Chondrocyte (in vitro differentiated cells): Measurements from ENCODE around the gene GMPR. TPM values are rescaled to one million over a fixed set of nuclear protein-coding genes. Genes with fewer than 3 reads are reported as not detected.

Experiments used
- DNase-seq: peaks from one replicate; pipeline ENCODE4 v3.0.0; 2021; ENCODE audit warnings: mixed read lengths, low spot score
- H3K27ac Mint-ChIP-seq: one replicate; pipeline ENCODE4 v1.8.0; 2021; ENCODE audit warnings: mild to moderate bottlenecking, moderate library complexity, mixed read lengths; ENCODE audit not compliant: unreplicated experiment
- H3K27me3 Mint-ChIP-seq: 2 replicates; pipeline ENCODE4 v1.8.0; 2021; ENCODE audit warnings: low read depth, mixed read lengths
- H3K36me3 Mint-ChIP-seq: 2 replicates; pipeline ENCODE4 v1.8.0; 2021; ENCODE audit warnings: low read depth, mixed read lengths
- H3K4me1 Mint-ChIP-seq: 2 replicates; pipeline ENCODE4 v1.8.0; 2021; ENCODE audit warnings: low read depth, mild to moderate bottlenecking, mixed read lengths
- H3K4me3 Mint-ChIP-seq: one replicate; pipeline ENCODE4 v1.8.0; 2021; ENCODE audit warnings: mild to moderate bottlenecking, moderate library complexity, mixed read lengths; ENCODE audit not compliant: unreplicated experiment
- H3K9me3 Mint-ChIP-seq: 2 replicates; pipeline ENCODE4 v1.8.0; 2021; ENCODE audit warnings: low read depth, mixed read lengths
- CTCF ChIP-seq: fragments of 200-600 bp; sonication (generic); IDR thresholded peaks from 2 replicates; pipeline ENCODE4 v1.5.0; 2021; ENCODE audit warnings: antibody characterized with exemption, mild to moderate bottlenecking, moderate library complexity
- total RNA-seq: library from RNA; stranded (reverse); gene quantifications from 3 replicates; pipeline ENCODE4 v1.2.1, GENCODE V29; 2021

GMPR gene
- total RNA-seq, 1 donor from 2014 or later, result 9.7 TPM

GRCh38 chr6:16205377-16206144 lies 32.8 kb upstream of the GMPR start:
- DNase-seq, result no peak
- H3K27me3 Mint-ChIP-seq, result no peaks in the 10 kb centered on the region
- H3K4me3 Mint-ChIP-seq, result no peak overlapping the region
- H3K27ac Mint-ChIP-seq, result peak overlapping the region; percentile 92
- no peak for TF ChIP-seq CTCF
- peaks cover 36% of the 10 kb centered on the region for H3K4me1 Mint-ChIP-seq
- H3K9me3 Mint-ChIP-seq, result no peaks in the 10 kb centered on the region
- H3K36me3 Mint-ChIP-seq, result no peaks in the 10 kb centered on the region

DNA sequence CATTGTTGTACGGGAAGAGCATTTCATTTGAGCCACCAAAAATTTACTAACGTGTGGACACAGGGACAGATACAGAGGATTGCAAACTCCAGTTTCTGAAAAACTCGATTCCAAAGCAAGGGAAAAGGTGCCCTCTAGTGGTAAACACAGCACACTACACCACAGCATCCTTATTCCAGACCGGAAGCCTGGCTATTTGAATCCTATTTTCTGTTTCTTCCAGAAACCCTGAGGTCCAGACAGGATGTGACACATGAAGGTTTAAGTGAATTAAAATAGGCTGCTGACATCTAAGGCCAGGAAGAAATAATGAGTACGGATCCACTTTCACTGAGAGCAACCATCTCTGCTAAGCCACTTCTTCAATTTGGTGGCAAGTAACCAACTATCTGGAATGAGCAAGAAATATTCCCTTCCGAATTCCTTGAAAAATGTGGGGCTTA lies 31.8 kb upstream of the GMPR start:
- Mint-ChIP-seq H3K27me3 (peaks cover 2% of the 10 kb centered on the region), H3K36me3 (no peaks in the 10 kb centered on the region), H3K4me1 (peaks cover 32% of the 10 kb centered on the region), H3K4me3 (no peak overlapping the region), H3K27ac (peak overlapping the region; percentile 92), H3K9me3 (no peaks in the 10 kb centered on the region)
- peak; percentile 98 for TF ChIP-seq CTCF
- no peak for DNase-seq

DNA sequence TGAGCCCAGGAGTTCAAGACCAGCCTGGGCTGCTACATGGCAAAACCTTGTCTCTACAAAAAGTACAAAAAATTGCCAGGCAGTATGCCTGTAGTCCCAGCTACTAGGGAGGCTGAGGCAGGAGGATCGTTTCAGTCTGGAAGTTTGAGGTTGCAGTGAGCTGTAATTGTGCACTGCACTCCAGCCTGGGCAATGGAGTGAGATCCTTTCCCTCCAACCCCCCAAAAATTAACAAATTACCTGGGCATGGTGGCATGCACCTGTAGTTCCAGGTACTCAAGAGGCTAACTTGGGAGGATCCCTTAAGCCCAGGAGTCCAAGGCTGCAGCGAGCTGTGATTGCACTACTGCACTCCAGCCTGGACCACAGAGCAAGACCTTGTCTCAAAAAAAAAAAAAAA lies 29.4 kb upstream of the GMPR start:
- Mint-ChIP-seq H3K4me3 (no peak overlapping the region), H3K36me3 (no peaks in the 10 kb centered on the region), H3K27me3 (peaks cover 2% of the 10 kb centered on the region), H3K4me1 (peaks cover 32% of the 10 kb centered on the region), H3K9me3 (no peaks in the 10 kb centered on the region), H3K27ac (no peak overlapping the region)
- no peak for DNase-seq
- TF ChIP-seq CTCF, result no peak

- no peak overlapping the region for H3K4me3 Mint-ChIP-seq
- DNase-seq, result no peak
- no peaks in the 10 kb centered on the region for H3K9me3 Mint-ChIP-seq
- H3K36me3 Mint-ChIP-seq, result no peaks in the 10 kb centered on the region
- H3K4me1 Mint-ChIP-seq, result peaks cover 30% of the 10 kb centered on the region
- no peak for TF ChIP-seq CTCF
- H3K27me3 Mint-ChIP-seq, result peaks cover 2% of the 10 kb centered on the region
- H3K27ac Mint-ChIP-seq, result no peak overlapping the region
Observed at GRCh38 chr6:16209539-16209938, 28.8 kb upstream of the GMPR start.

GRCh38 chr6:16212276-16212675 lies 26.1 kb upstream of the GMPR start:
- peaks cover 2% of the 10 kb centered on the region for H3K27me3 Mint-ChIP-seq
- no peaks in the 10 kb centered on the region for H3K9me3 Mint-ChIP-seq
- no peak overlapping the region for H3K27ac Mint-ChIP-seq
- no peak overlapping the region for H3K4me3 Mint-ChIP-seq
- H3K36me3 Mint-ChIP-seq, result no peaks in the 10 kb centered on the region
- no peak for TF ChIP-seq CTCF
- no peak for DNase-seq
- H3K4me1 Mint-ChIP-seq, result peaks cover 18% of the 10 kb centered on the region
